IMR-90 (cell line): ENCODE measurements around the gene DMRTC2. TPM values are rescaled to one million over a fixed set of nuclear protein-coding genes. Genes with fewer than 3 reads are reported as not detected.

Experiments used
- microRNA-seq, 2 experiments: library from miRNA; stranded (forward) in 1 of 2; unstranded in 1 of 2; fragments of 10-50 nt in 1 of 2; fragments of <30 nt in 1 of 2; gene quantifications in 1 of 2; microRNA quantifications in 1 of 2; one replicate each; pipeline versions ENCODE3 to v1.1.0; 2013 to 2020; ENCODE audit not compliant: insufficient read depth in 1 of 2, insufficient read length in 1 of 2, unreplicated experiment in 1 of 2
- polyA plus RNA-seq, 3 experiments: library from polyadenylated mRNA; depleted of rRNA; stranded (reverse); fragments of >200 nt; gene quantifications; 2 replicates each; pipeline ENCODE4 v1.2.3, GENCODE V29; 2012; ENCODE audit warnings: low replicate concordance in 1 of 3
- small RNA-seq, 5 experiments: library from RNA; depleted of rRNA; stranded (forward); fragments of <200 nt; gene quantifications; one replicate each; pipeline ENCODE3, GENCODE V24; 2012
- total RNA-seq: library from RNA; depleted of rRNA; stranded (reverse); fragments of >200 nt; gene quantifications from 2 replicates; pipeline ENCODE4 v1.2.3, GENCODE V29; 2012; rRNA removed

Gene DMRTC2
- total and polyA plus RNA-seq, 2 of the 4 experiments (the other 2 are of a cell fraction) = not detected

Small RNA genes within 50 kb of the gene (microRNA-seq; reads per million reads assigned to microRNA genes)
- 0 to 1.1 reads per million in 2 experiments for gene MIR6797

Small RNA genes within 50 kb of the gene (small RNA-seq; reads per million reads assigned to genes)
- gene MIR6797 = 0 to 0.11 (median 0) reads per million in 5 experiments

Other genes with a start within 250 kb of the DMRTC2 start
- not detected in 2 replicates for gene CEACAM4, start 218.0 kb upstream of the DMRTC2 start, total RNA-seq
- not detected in 2 replicates for gene CEACAM4, start 218.0 kb upstream of the DMRTC2 start, polyA plus RNA-seq (2012; rRNA removed)
- not detected in 2 replicates for gene CEACAM7, start 156.8 kb upstream of the DMRTC2 start, total RNA-seq
- gene CEACAM7, start 156.8 kb upstream of the DMRTC2 start, polyA plus RNA-seq (2012; rRNA removed) = not detected in 2 replicates
- gene CEACAM5, start 136.4 kb upstream of the DMRTC2 start, total RNA-seq = not detected in 2 replicates
- gene CEACAM5, start 136.4 kb upstream of the DMRTC2 start, polyA plus RNA-seq (2012; rRNA removed) = not detected in 2 replicates
- not detected in 2 replicates for gene CEACAM6, start 89.5 kb upstream of the DMRTC2 start, total RNA-seq
- gene CEACAM6, start 89.5 kb upstream of the DMRTC2 start, polyA plus RNA-seq (2012; rRNA removed) = not detected in 2 replicates
- gene CEACAM3, start 48.5 kb upstream of the DMRTC2 start, total RNA-seq = not detected in 2 replicates
- not detected in 2 replicates for gene CEACAM3, start 48.5 kb upstream of the DMRTC2 start, polyA plus RNA-seq (2012; rRNA removed)
- not detected in 2 replicates for gene LYPD4, start 359 bp upstream of the DMRTC2 start, total RNA-seq
- not detected in 2 replicates for gene LYPD4, start 359 bp upstream of the DMRTC2 start, polyA plus RNA-seq (2012; rRNA removed)
- gene RPS19, start 15.2 kb downstream of the DMRTC2 start, total RNA-seq = 230 and 299 TPM in 2 replicates
- 1,882 and 3,988 TPM in 2 replicates for gene RPS19, start 15.2 kb downstream of the DMRTC2 start, polyA plus RNA-seq (2012; rRNA removed)
- gene CD79A, start 32.2 kb downstream of the DMRTC2 start, total RNA-seq = not detected in 2 replicates
- gene CD79A, start 32.2 kb downstream of the DMRTC2 start, polyA plus RNA-seq (2012; rRNA removed) = 0.19 and 0.24 TPM in 2 replicates
- gene ARHGEF1, start 38.1 kb downstream of the DMRTC2 start, total RNA-seq = 11.5 and 12.5 TPM in 2 replicates
- 47.1 and 51.2 TPM in 2 replicates for gene ARHGEF1, start 38.1 kb downstream of the DMRTC2 start, polyA plus RNA-seq (2012; rRNA removed)
- not detected in 2 replicates for gene ERFL, start 83.4 kb downstream of the DMRTC2 start, total RNA-seq
- 0.09 TPM in 1 of 2 replicates, not detected in the other for gene ERFL, start 83.4 kb downstream of the DMRTC2 start, polyA plus RNA-seq (2012; rRNA removed)
- 117 and 145 TPM in 2 replicates for gene RABAC1, start 114.3 kb downstream of the DMRTC2 start, total RNA-seq
- gene RABAC1, start 114.3 kb downstream of the DMRTC2 start, polyA plus RNA-seq (2012; rRNA removed) = 276 and 320 TPM in 2 replicates
- gene ATP1A3, start 149.2 kb downstream of the DMRTC2 start, total RNA-seq = under 0.01 TPM in 2 replicates
- 0.11 and 0.12 TPM in 2 replicates for gene ATP1A3, start 149.2 kb downstream of the DMRTC2 start, polyA plus RNA-seq (2012; rRNA removed)
- gene GRIK5, start 225.2 kb downstream of the DMRTC2 start, total RNA-seq = not detected in 2 replicates
- gene GRIK5, start 225.2 kb downstream of the DMRTC2 start, polyA plus RNA-seq (2012; rRNA removed) = 0.07 and 0.10 TPM in 2 replicates
- 8.1 and 10.0 TPM in 2 replicates for gene ZNF574, start 231.1 kb downstream of the DMRTC2 start, total RNA-seq
- gene ZNF574, start 231.1 kb downstream of the DMRTC2 start, polyA plus RNA-seq (2012; rRNA removed) = 12.7 and 14.1 TPM in 2 replicates